ENCODE measurements around the gene MUC2.

MUC2 gene

DNA sequence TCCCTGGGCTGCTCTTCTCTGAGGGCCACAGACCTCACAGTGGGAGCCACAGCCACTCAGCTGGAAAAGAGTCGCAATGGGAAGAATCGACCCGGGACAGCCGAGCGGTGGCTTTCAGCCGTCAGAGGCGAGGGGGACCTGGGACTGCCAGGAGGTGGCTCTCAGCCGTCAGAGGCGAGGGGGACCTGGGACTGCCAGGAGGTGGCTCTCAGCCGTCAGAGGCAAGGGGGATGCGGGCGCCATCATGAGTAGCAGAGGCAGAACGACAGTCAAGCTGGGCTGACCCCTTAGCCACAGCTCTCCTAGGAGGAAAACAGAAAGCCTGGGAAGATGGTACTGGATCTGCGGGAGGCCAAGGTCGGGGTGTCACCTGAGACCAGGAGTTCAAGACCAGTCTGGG is 14.9 kb upstream of the MUC2 start:
- H3K36me3 ChIP-seq (ENCODE audit: control insufficient read depth in 5 of 5, insufficient read depth in 5 of 5, low read length in 5 of 5), result no peaks in the 10 kb centered on the region
- H3K9ac ChIP-seq (ENCODE audit: low read length in 5 of 5), result no peak overlapping the region
- H3K4me3 ChIP-seq (ENCODE audit: low read depth in 1 of 5, low read length in 5 of 5), result no peak overlapping the region
- H3K9me3 ChIP-seq (ENCODE audit: control insufficient read depth in 5 of 5, low read length in 5 of 5), result peaks cover 0 to 9% (median 7%) of the 10 kb centered on the region in 5 donors
- H3K27me3 ChIP-seq (ENCODE audit: control insufficient read depth in 5 of 5, insufficient read depth in 4 of 5, low read length in 5 of 5), result peaks cover 7 to 23% (median 14%) of the 10 kb centered on the region in 5 donors
- peaks cover 0 to 3% (median 0%) of the 10 kb centered on the region in 5 donors for H3K4me1 ChIP-seq (ENCODE audit: control insufficient read depth in 5 of 5, insufficient read depth in 5 of 5, low read length in 5 of 5)
- H3K27ac ChIP-seq (ENCODE audit: low read depth, low read length), result no peak overlapping the region

DNA sequence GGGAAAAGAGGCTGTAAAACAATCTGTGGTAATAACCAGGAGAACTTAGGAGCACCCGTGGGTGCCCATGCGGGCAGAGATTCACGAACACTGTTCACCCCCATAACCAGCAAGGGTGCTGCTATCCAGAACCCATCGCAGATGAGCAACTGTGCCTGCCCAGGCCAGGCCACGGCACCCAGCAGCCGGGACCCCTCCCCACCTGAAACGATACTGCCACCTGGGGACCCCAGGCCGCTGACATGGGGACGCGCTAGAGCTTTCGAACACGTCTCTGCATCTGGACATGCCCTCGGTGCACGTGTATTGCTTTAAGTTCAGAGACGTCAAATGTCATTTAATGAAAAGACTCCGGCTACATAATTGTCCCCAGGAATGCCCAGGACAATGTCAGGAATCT is 14.3 kb upstream of the MUC2 start:
- no peak overlapping the region for H3K4me3 ChIP-seq (ENCODE audit: low read depth in 1 of 5, low read length in 5 of 5)
- H3K9me3 ChIP-seq (ENCODE audit: control insufficient read depth in 5 of 5, low read length in 5 of 5), result peaks cover 0 to 9% (median 7%) of the 10 kb centered on the region in 5 donors
- peaks cover 4 to 17% (median 13%) of the 10 kb centered on the region in 5 donors for H3K27me3 ChIP-seq (ENCODE audit: control insufficient read depth in 5 of 5, insufficient read depth in 4 of 5, low read length in 5 of 5)
- peaks cover 0 to 3% (median 0%) of the 10 kb centered on the region in 5 donors for H3K4me1 ChIP-seq (ENCODE audit: control insufficient read depth in 5 of 5, insufficient read depth in 5 of 5, low read length in 5 of 5)
- H3K36me3 ChIP-seq (ENCODE audit: control insufficient read depth in 5 of 5, insufficient read depth in 5 of 5, low read length in 5 of 5), result no peaks in the 10 kb centered on the region
- H3K27ac ChIP-seq (ENCODE audit: low read depth, low read length), result no peak overlapping the region
- H3K9ac ChIP-seq (ENCODE audit: low read length in 5 of 5), result no peak overlapping the region

DNA sequence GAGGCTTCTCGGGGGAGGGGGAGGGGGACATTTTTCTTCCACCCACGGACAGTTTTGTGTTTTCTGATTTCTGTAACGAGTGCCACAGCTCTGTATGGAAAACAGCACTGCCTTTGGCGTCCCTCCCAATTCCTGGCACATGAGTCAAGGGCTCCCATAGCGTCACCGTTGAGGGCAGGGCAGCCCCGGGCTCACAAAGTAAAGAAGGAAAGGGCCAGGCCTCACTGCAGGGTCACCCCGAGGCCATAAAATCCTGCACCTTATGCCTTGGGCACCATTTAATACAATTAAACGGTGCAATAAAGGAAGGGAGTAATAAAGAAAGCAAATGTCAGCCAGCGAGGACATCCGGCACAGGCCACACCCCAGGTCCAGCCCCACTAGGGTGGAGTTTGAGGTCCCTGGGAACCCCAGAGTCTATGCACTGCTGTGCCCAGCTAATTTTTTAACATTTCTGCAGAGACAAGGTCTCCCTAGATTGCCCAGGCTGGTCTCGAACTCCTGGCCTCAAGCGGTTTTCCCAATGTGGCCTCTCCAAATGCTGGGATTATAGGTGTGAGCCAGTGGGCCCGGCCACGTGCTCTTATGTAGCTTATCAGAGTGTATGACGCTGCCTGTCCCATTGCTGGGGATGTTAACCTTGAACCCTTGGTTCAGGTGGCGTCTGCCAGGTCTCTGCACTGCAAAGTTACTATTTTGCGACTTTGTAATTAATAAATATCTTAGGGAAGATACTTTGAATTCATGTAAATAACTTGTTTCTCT is 13.6 kb upstream of the MUC2 start:
- Histone ChIP-seq H3K36me3 (ENCODE audit: control insufficient read depth in 5 of 5, insufficient read depth in 5 of 5, low read length in 5 of 5) (no peaks in the 10 kb centered on the region), H3K9me3 (ENCODE audit: control insufficient read depth in 5 of 5, low read length in 5 of 5) (peaks cover 0 to 9% (median 7%) of the 10 kb centered on the region in 5 donors), H3K4me1 (ENCODE audit: control insufficient read depth in 5 of 5, insufficient read depth in 5 of 5, low read length in 5 of 5) (peaks cover 0 to 3% (median 0%) of the 10 kb centered on the region in 5 donors), H3K4me3 (ENCODE audit: low read depth in 1 of 5, low read length in 5 of 5) (no peak overlapping the region), H3K9ac (ENCODE audit: low read length in 5 of 5) (no peak overlapping the region), H3K27ac (ENCODE audit: low read depth, low read length) (no peak overlapping the region), H3K27me3 (ENCODE audit: control insufficient read depth in 5 of 5, insufficient read depth in 4 of 5, low read length in 5 of 5) (peaks cover 3 to 10% (median 8%) of the 10 kb centered on the region in 5 donors)

DNA sequence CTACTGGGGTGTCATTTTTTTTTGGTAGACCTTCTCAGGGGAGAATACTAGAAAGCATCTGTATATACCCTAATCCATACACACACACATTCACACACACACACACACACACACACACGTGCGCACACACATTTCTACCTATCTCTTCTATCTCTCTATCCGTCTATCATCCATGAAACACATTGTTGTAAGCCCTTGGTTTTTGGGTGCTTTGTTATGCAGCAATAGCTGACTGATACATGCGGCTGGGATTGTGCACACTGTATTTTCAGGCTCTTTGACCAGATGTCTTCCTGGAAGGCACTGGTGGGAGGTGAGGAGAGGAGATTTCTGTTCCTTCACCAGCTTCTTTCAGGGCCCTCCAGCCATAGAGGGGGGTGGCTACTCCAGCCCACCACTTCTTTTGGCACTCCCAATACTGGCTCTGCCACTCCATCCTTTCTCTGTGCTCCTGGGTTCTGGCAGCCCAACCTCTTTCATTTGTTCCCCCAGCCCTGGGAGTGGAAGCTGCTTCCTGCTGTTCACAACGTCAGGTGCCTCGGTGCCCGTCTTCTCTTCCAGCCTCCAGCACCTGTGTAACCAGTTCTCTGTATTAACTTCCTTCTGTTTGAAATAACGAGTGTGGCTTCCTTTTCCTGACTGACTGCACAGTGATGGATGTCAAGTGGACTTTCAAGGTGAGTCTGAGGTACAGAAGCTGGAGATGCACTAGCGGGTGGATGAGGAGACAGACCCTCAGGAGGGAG is 12.4 kb upstream of the MUC2 start:
- peaks cover 0 to 9% (median 7%) of the 10 kb centered on the region in 5 donors for H3K9me3 ChIP-seq (ENCODE audit: control insufficient read depth in 5 of 5, low read length in 5 of 5)
- H3K27ac ChIP-seq (ENCODE audit: low read depth, low read length), result no peak overlapping the region
- H3K4me1 ChIP-seq (ENCODE audit: control insufficient read depth in 5 of 5, insufficient read depth in 5 of 5, low read length in 5 of 5), result peaks cover 0 to 3% (median 0%) of the 10 kb centered on the region in 5 donors
- no peak overlapping the region for H3K4me3 ChIP-seq (ENCODE audit: low read depth in 1 of 5, low read length in 5 of 5)
- H3K27me3 ChIP-seq (ENCODE audit: control insufficient read depth in 5 of 5, insufficient read depth in 4 of 5, low read length in 5 of 5), result peaks cover 0 to 6% (median 4%) of the 10 kb centered on the region in 5 donors
- no peaks in the 10 kb centered on the region for H3K36me3 ChIP-seq (ENCODE audit: control insufficient read depth in 5 of 5, insufficient read depth in 5 of 5, low read length in 5 of 5)
- no peak overlapping the region for H3K9ac ChIP-seq (ENCODE audit: low read length in 5 of 5)

DNA sequence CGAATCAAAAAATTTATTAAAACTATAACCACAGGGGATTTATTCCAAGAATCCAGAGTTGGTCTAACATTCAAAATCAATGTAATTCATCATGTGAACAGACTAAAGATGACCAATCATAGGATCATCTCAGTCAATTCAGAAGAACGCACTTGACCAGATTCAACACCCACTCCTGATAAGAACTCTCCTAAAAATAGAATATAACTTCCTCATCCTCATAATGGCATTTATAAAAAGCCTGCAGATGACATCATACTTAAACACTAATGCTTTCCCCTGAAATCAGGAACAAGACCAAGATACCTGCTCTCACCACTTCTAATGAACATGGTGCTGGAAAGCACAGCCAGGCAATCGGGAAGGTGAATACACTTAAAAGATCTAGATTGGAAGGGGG is 10.5 kb upstream of the MUC2 start:
- Histone ChIP-seq H3K27me3 (ENCODE audit: control insufficient read depth in 5 of 5, insufficient read depth in 4 of 5, low read length in 5 of 5) (peaks cover 0 to 5% (median 0%) of the 10 kb centered on the region in 5 donors), H3K9ac (ENCODE audit: low read length in 5 of 5) (no peak overlapping the region), H3K4me1 (ENCODE audit: control insufficient read depth in 5 of 5, insufficient read depth in 5 of 5, low read length in 5 of 5) (peaks cover 0 to 3% (median 0%) of the 10 kb centered on the region in 5 donors), H3K4me3 (ENCODE audit: low read depth in 1 of 5, low read length in 5 of 5) (no peak overlapping the region), H3K9me3 (ENCODE audit: control insufficient read depth in 5 of 5, low read length in 5 of 5) (peaks cover 0 to 11% (median 8%) of the 10 kb centered on the region in 5 donors), H3K27ac (ENCODE audit: low read depth, low read length) (no peak overlapping the region), H3K36me3 (ENCODE audit: control insufficient read depth in 5 of 5, insufficient read depth in 5 of 5, low read length in 5 of 5) (no peaks in the 10 kb centered on the region)

DNA sequence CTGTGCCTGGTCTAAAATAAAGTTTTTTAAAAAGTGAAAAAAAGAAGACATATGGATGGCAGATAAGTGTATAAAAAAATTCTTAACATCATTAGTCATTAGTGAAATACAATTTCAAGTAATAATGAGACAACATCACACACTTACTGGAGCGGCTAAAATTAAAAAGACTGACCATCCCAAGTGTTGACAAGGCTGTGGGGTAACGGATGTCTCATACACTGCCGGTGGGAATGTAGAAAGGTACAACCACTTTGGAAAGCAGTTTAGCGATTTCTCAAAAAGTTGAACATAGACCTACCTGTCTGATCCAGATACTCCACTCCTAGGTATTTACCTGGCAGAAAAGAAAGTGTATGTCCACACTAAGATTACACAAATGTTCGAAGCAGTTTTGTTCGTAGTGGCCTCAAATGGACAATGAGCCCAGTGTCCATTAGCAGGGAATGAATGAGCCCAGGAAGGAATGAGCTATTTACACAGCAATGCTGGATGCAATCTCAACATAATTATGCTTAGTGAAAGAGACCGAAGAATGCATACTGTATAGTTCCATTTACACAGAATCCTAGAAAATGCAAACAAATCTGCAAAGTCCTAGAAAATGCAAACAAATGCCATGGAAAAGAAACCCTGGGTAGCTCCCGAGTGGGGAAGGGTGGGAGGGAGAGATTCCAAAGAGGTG is 6.7 kb upstream of the MUC2 start:
- Histone ChIP-seq H3K27ac (ENCODE audit: low read depth, low read length) (no peak overlapping the region), H3K27me3 (ENCODE audit: control insufficient read depth in 5 of 5, insufficient read depth in 4 of 5, low read length in 5 of 5) (peaks cover 4 to 9% (median 5%) of the 10 kb centered on the region in 5 donors), H3K9me3 (ENCODE audit: control insufficient read depth in 5 of 5, low read length in 5 of 5) (peaks cover 0 to 4% (median 0%) of the 10 kb centered on the region in 5 donors), H3K9ac (ENCODE audit: low read length in 5 of 5) (no peak overlapping the region), H3K4me1 (ENCODE audit: control insufficient read depth in 5 of 5, insufficient read depth in 5 of 5, low read length in 5 of 5) (peaks cover 0 to 9% (median 2%) of the 10 kb centered on the region in 5 donors), H3K4me3 (ENCODE audit: low read depth in 1 of 5, low read length in 5 of 5) (no peak overlapping the region), H3K36me3 (ENCODE audit: control insufficient read depth in 5 of 5, insufficient read depth in 5 of 5, low read length in 5 of 5) (no peaks in the 10 kb centered on the region)

DNA sequence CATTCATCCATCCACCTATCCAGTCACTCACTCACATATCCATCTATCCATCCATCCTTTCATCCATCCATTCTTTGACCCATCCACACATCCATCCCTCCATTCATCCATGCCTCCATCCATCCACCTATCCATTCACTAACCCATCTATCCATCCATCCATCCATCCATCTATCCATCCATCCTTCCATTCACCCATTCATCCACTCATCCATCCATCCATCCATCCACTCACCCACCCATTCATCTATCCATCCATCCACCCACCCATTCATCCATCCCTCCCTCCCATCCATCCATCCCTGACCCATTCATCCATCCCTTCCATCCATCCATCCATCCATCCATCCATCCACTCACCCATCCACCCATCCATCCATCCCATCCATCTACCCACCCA is 4.9 kb upstream of the MUC2 start:
- no peak overlapping the region for H3K9ac ChIP-seq (ENCODE audit: low read length in 5 of 5)
- peaks cover 0 to 17% (median 10%) of the 10 kb centered on the region in 5 donors for H3K4me1 ChIP-seq (ENCODE audit: control insufficient read depth in 5 of 5, insufficient read depth in 5 of 5, low read length in 5 of 5)
- H3K4me3 ChIP-seq (ENCODE audit: low read depth in 1 of 5, low read length in 5 of 5), result no peak overlapping the region
- peaks cover 4 to 10% (median 5%) of the 10 kb centered on the region in 5 donors for H3K27me3 ChIP-seq (ENCODE audit: control insufficient read depth in 5 of 5, insufficient read depth in 4 of 5, low read length in 5 of 5)
- no peak overlapping the region for H3K27ac ChIP-seq (ENCODE audit: low read depth, low read length)
- no peaks in the 10 kb centered on the region for H3K36me3 ChIP-seq (ENCODE audit: control insufficient read depth in 5 of 5, insufficient read depth in 5 of 5, low read length in 5 of 5)
- peaks cover 0 to 4% (median 0%) of the 10 kb centered on the region in 5 donors for H3K9me3 ChIP-seq (ENCODE audit: control insufficient read depth in 5 of 5, low read length in 5 of 5)

DNA sequence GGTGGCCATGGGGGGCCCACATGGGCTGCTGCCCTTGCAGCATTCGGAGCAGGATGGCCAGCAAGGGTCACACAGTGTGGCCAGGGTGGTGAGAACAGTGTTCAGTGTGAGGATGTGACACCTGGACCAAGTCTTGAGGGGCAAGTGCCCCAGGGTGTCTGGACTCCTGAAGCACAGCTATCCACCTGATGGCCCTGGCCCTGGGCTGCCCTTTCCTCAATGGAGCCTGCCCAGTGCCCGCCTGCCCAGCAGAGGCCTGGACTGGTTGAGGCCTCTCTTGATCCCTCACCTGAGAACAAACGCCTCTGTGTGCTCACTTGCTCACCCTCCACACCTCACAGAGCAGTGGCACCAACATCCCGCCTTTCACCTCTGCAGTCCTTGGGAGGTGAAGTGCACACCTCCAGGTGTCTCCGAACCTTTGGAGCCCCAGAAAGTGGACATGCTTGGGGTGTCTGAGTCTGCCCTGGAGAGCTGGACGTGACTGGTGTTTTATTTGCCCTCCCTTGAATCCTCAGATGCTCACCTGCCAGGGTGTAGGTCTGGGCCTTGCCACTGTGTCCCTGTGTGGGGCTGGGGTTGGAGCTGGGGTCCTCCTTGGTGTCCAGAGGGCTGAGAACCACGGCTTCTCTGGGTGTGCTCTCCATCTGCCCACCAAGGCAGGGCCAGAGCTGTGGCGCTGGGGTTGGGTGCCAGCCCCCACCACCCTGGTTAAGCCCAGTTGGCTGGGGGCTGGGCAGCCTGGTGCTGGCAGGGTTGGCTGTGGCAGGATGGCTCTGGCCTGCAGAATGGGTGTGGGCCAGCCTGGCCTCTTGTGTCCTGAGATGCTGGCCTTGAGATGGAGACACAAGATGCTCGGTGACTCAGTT is 3.8 kb upstream of the MUC2 start:
- no peaks in the 10 kb centered on the region for H3K36me3 ChIP-seq (ENCODE audit: control insufficient read depth in 5 of 5, insufficient read depth in 5 of 5, low read length in 5 of 5)
- peaks cover 4 to 15% (median 5%) of the 10 kb centered on the region in 5 donors for H3K27me3 ChIP-seq (ENCODE audit: control insufficient read depth in 5 of 5, insufficient read depth in 4 of 5, low read length in 5 of 5)
- H3K4me1 ChIP-seq (ENCODE audit: control insufficient read depth in 5 of 5, insufficient read depth in 5 of 5, low read length in 5 of 5), result peaks cover 0 to 17% (median 10%) of the 10 kb centered on the region in 5 donors
- no peak overlapping the region for H3K27ac ChIP-seq (ENCODE audit: low read depth, low read length)
- H3K9me3 ChIP-seq (ENCODE audit: control insufficient read depth in 5 of 5, low read length in 5 of 5), result peaks cover 0 to 4% (median 0%) of the 10 kb centered on the region in 5 donors
- no peak overlapping the region for H3K9ac ChIP-seq (ENCODE audit: low read length in 5 of 5)
- H3K4me3 ChIP-seq (ENCODE audit: low read depth in 1 of 5, low read length in 5 of 5), result no peak overlapping the region

DNA sequence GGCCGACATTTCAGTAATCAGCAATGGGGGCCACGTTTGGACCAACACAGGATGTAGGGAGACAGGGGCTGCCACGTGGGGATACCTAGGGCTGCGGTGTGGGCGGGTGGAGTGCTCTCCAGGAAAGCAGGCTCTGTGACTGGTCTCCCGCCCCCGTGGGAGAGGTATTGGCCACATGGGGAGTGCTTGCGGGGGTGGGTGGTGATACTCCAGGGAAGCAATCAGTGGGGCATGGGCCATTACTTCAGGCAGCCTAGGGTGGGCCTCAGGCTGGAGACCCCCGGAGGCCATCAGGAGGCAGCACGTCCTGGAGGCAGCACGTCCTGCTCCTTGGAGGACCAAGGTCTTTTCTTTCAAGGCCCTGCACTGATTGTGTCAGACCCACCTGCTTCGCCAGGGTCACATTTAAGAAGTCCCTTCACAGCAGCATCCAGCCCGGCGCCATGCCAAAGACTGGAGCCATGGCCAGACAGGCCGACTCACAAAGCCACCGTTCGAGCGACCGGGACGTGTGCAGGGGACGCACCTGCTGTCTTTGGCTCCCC is 3.0 kb upstream of the MUC2 start:
- Histone ChIP-seq H3K27ac (ENCODE audit: low read depth, low read length) (no peak overlapping the region), H3K4me1 (ENCODE audit: control insufficient read depth in 5 of 5, insufficient read depth in 5 of 5, low read length in 5 of 5) (peaks cover 0 to 17% (median 10%) of the 10 kb centered on the region in 5 donors), H3K9me3 (ENCODE audit: control insufficient read depth in 5 of 5, low read length in 5 of 5) (peaks cover 0 to 4% (median 0%) of the 10 kb centered on the region in 5 donors), H3K4me3 (ENCODE audit: low read depth in 1 of 5, low read length in 5 of 5) (no peak overlapping the region), H3K27me3 (ENCODE audit: control insufficient read depth in 5 of 5, insufficient read depth in 4 of 5, low read length in 5 of 5) (peaks cover 4 to 16% (median 5%) of the 10 kb centered on the region in 5 donors), H3K9ac (ENCODE audit: low read length in 5 of 5) (no peak overlapping the region), H3K36me3 (ENCODE audit: control insufficient read depth in 5 of 5, insufficient read depth in 5 of 5, low read length in 5 of 5) (no peaks in the 10 kb centered on the region)
